HG02885 (cell line): ENCODE measurements around the gene NDUFS2.
"Not testable (repeated sequence)": the region's sequence is repeated elsewhere in the genome, so short reads cannot be mapped to it uniquely, and the experiment has no call there.

ENCODE experiments used
- ATAC-seq: cut with Tn5 transposase; IDR thresholded peaks from one replicate; pipeline ENCODE4 v1.9.1; 2021; ENCODE audit warnings: mild to moderate bottlenecking; ENCODE audit not compliant: unreplicated experiment, poor library complexity

The NDUFS2 gene

DNA sequence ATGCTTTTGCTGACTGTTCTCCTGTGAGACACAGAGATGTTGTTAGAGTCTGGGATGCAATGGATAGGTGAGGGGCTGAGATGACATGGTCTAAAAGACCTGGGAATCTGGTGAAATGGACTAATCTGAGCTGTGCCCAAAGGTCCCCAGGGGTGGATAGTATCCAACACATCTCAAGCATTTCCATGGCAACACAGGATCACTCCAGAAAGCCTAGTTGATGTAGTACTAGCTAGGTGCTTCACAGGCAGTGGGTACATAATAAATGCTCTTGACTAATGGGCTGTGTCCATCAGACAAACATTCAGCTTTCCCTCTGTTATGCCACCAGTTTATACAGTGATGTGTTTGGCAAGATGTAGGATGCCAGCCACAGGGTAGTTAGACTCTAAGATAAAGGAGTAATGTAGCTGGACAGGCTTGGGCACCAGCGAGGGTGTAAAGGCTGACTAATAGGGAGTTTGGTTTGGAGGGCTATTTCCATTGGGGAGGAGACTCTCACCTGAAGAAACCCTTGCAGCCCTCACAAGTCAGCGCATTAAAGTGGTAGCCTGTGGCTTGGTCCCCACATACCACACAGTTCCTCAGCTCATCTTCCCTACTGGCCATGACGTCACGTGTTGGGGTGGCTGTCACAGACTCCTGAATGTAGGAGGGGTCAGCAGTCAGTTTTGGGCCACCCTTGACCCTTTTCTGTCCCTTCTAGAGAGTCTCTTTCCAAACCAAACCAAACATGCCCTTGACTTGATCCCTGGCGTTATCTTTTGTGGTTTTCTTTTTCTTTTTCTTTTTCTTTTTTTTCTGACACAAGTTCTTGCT, 34.0 kb downstream of the NDUFS2 start:
- no peak for ATAC-seq

DNA sequence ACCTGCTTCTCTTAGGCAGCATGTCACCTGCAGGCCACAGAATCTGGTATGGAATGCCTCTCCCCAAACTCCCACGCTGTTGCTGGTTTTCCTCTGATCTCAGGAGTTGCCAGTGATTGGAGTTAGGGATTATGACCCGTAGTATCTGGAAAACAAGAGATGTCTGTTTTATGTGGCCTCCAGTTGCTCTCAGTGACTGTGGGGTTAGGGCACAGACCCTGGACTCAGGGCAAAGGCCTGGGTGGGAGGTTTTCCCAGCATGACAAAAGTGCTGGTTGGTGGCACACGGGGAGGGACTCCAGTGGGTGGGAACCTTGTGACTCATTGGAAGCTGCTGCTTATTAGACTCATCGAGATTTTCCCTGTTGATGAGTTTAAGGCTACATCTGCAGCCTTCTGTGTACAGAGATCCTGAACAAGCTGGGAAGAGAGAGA, 35.9 kb downstream of the NDUFS2 start, which contains the start of gene NR1I3:
NR1I3 (minus strand) TSS at position 165 of the 435 bp plus-strand sequence. CDS start 1,638 bp downstream, outside the sequence.
- no peak for ATAC-seq

DNA sequence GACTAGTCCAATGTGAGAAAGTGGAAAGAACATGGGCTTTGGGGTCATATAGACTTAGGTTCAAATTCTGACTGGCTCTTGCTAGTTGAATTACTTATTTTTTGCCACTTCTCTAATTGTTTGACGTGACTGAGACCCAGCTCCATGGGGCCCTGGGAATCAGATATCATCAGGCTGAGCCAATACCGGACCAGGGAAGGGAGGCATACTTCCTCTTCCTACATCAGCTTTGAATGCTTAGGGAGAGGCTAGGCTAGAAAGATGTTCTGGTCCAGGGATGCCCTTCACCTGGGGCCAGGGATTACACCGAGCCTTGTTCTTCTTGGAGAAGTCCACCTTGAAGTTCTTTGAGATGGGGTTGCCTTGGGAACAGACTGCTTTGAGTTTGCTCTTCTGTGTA, 39.5 kb downstream of the NDUFS2 start:
- ATAC-seq: no peak

DNA sequence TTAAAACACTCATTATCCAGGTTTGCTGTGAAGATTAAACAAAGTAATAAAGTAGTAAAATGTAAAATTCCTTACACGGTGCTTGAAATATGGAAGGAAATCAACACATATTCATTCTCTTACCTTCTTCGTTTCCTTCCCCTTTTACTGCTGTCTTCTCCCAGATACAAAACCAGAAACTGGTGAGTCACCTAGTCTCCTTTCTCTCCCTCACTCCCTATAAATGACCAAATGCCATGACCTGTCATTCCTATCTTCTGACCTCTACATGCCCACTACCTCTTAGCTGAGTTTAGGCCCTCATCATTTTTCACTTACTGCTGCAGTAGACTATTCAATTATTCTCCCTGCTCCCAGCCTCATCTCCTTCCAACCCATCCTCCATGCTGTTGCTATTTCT, 40.1 kb downstream of the NDUFS2 start:
- ATAC-seq: no peak

DNA sequence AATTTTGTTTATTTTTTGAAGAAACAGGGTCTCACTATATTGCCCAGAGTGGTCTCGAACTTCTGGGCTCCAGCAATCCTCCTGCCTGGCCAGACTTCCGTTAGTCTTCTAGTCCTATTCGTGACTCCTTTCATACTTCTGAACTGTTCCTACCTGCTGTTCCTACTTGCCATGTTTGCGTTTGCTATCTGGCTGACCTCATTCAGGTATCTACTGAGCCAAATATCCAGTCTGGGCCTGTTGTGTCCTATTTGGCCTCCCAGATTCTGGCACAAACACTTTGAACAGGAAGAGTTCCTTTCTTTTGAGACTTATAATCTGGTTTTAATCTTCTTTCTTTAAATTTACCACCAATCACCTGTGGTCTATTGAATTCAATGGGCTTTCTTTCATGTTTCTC, 42.7 kb downstream of the NDUFS2 start:
- no peak for ATAC-seq

DNA sequence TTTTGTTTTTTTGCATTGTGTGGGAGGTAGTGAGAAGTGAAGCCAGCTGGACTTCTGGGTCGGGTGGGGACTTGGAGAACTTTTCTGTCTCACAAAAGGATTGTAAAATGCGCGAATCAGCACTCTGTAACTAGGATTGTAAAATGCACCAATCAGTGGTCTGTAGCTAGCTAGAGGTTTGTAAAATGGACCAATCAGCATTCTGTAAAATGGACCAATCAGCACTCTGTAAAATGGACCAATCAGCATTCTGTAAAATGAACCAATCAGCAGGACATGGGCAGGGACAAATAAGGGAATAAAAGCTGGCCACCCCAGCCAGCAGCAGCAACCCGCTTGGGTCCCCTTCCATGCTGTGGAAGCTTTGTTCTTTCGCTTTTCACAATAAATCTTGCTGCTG, 47.9 kb downstream of the NDUFS2 start:
- ATAC-seq: not testable (repeated sequence)

DNA sequence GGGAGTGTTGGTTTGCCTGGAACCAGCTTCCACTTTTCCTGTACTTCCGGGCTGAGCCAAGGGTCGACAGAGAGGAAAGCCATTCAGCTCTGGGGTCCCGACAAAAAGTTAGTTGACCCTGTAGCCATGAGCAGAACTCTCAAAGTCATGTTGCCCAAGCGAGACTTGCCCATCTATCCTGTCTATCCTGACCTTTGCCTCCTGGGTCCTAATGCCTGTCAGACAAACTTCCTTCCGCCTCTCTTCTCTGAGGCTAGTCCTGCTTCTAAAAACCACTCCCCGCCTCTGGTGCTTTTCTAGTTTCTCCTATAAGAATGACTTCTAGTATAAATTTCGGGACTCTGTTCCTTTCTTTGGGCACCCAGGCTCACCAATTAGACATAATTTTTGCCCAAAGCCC, 48.7 kb downstream of the NDUFS2 start:
- no peak for ATAC-seq

DNA sequence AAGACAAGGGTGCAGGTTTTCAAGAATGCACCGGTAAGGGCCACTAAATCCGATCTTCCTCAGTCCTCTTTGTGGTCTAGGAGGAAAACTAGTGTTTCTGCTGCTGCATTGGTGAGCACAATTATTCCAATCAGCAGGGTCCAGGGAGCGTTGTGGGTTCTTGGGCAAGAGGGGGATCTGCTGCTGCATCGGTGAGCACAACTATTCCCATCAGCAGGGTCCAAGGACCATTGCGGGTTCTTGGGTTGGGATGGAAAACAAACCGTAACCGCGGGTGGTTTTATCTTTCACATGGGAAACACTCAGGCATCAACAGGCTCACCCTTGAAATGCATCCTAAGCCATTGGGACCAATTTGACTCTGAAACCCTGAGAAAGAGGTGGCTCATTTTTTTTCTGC, 49.4 kb downstream of the NDUFS2 start:
- ATAC-seq: no peak

DNA sequence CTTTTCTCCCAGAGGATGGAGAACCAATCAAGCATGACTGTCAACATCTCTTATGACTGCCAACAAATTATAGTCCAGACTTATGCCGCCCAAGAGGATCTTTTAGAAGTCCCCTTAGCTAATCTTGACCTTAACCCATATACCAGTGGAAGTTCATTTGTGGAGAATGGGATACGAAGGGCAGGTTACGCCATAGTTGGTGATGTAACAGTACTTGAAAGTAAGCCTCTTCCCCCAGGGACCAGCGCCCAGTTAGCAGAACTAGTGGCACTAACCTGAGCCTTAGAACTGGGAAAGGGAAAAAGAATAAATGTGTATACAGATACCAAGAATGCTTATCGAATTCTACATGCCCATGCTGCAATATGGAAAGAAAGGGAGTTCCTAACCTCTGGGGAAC, 53.1 kb downstream of the NDUFS2 start:
- ATAC-seq: not testable (repeated sequence)

DNA sequence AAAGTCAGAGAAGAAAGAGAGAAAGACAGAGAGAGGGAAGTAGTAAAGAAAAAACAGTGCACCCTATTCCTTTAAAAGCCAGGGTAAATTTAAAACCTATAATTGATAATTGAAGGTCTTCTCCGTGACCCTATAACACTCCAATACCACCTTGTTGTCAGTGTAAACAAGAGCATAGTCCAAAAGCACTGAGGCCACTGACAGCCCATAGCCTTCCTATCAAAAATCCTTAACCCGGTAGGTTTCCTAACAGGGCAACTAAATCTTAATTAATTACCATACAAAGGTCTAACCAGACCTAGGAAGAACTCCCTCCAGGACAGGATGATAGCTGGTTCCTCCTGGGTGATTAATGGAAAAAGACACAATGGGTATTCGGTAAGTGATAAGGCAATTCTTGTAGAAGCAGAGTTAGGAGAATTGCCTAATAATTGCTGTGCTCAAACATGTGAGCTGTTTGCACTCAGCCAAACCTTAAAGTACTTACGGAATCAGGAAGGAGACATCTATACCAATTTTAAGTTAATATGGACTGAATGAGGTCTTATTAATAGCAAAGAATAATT, 53.9 kb downstream of the NDUFS2 start:
- ATAC-seq: not testable (repeated sequence)

DNA sequence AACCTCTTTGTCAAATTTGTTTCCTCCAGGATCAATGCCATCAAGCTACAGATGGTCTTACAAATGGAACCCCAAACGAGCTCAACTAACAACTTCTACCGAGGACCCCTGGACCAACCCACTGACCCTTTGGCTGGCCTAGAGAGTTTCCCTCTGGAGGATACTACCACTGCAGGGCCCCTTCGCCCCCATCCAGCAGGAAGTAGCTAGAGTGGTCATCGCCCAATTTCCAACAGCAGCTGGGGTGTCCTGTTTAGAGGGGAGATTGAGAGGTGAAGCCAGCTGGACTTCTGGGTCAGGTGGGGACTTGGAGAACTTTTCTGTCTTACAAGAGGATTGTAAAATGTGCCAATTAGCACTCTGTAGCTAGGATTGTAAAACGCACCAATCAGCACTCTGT, 54.9 kb downstream of the NDUFS2 start:
- not testable (repeated sequence) for ATAC-seq

DNA sequence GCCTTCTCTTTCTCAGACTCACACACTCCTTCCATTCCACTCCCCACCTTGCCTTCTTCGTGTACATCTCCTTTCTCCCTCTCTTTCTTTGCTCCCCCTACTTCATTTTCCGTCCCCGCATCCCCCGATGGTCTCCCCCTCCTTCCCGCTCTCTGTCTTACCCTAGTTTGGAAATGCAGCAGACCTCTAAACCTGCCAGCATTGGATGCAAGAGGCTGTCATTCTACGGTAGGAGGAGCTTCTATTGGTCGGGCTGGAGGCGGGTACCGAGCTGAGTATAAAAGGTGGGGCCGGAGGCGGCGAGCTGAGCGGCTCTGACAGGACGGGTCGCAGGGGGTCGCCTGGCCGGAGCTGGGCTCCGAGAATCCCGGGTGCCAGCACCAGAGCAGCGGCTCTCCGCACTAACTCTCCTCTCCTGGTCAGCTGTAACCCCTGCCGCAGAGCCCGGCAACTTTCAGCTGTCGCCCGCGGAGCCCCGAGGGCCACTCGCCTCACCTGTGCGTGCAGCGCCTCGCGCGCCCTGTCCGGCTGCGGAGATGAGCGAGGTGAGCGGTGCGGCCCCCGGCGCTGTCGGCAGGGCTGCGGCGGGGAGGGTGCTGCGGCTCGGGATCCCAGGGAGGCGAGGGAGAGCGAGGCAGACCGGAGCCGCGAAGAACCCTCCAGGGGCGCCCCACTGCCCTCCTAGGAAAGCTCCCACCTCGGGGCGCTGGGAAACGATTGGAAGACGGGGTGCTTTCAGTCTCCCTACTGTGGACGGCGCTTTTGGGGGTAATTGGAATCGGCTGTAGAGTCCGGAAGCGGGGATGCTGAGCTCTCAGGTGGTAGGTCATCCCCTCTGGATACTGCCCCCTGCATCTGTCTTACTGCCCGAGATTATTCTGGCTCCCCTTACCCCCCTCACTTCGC, 56.5 kb downstream of the NDUFS2 start, which contains the start of gene PCP4L1:
PCP4L1 (plus strand) TSS at position 307 of the 906 bp plus-strand sequence; CDS start at position 537, 230 bp downstream.
- no peak for ATAC-seq

DNA sequence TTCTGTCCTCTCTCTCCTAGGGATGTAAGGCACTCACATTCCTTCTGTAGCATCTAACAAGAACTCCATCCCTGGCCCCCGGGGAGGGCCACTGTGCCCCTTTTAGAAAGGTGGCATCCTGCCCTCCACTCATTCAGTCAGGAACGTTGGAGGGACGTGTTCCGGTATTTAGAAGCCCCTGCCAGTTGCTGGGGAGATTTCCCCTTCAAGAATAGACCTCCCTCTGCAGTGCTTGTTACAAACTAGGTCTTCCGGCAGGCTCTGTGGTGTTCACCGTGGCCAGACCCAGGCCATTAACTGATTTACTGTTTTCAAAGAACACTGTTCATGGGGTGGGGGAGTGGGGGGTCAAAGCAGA, 57.2 kb downstream of the NDUFS2 start:
- ATAC-seq: no peak

DNA sequence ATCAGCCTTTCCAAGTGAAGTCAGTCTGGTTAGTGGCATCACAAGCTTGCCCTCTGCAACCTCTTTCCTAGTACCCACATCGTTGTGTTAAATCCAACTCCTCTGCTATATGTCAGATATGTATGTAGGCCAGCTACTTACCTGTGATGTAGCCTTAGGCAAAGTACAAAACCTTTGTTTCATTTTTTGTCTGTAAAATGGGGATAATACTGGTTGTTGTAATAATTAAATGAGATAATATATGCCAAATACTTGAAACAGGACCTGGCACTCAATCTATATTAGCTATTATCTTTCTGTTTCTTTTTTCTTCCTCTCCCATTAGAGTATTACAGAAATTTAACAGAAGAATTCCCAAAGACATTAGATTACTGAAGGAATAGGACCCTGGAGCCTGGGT, 57.6 kb downstream of the NDUFS2 start:
- ATAC-seq: no peak

DNA sequence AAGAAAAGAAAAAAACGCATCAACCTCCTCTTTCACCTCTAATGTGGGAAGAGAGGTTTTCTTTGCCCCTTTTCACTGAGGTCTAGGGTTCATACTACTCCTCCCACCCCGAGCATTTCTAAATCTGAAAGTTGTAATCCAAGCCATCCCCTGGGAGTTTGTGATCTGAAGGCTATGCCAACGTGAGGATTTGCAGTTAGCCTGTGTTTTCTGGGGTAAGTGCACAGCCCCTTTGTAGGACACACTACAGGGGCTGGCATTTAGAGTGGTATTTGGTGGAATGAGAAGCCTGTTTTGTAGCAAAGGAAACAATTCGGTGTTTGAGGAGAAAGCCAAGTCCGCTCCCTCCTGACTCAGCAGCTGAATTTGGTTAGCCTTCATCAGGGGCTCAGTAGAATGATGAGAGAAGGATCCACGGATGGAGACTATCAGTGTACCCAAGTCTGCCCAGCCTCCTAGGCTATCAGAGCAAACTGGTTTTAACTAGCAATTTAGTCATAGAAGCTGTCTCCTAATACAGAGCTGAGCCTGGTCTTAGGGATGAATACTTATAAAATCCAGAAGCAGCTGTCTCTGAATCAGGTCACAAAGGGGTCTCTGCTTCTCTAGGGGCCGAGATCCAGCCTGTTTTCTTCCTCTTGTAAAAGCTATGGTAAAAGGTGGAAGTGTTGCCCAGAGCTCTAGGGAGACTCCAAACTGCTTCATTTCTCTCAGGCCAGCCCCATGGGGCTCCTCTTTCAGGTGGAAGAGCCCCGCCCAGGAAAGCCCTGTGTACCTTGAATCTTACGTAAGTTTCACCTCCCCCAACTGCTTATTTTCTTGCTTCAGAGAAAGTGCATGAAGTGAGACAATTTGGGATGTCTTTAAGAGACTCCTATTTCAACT, 58.5 kb downstream of the NDUFS2 start:
- no peak for ATAC-seq

DNA sequence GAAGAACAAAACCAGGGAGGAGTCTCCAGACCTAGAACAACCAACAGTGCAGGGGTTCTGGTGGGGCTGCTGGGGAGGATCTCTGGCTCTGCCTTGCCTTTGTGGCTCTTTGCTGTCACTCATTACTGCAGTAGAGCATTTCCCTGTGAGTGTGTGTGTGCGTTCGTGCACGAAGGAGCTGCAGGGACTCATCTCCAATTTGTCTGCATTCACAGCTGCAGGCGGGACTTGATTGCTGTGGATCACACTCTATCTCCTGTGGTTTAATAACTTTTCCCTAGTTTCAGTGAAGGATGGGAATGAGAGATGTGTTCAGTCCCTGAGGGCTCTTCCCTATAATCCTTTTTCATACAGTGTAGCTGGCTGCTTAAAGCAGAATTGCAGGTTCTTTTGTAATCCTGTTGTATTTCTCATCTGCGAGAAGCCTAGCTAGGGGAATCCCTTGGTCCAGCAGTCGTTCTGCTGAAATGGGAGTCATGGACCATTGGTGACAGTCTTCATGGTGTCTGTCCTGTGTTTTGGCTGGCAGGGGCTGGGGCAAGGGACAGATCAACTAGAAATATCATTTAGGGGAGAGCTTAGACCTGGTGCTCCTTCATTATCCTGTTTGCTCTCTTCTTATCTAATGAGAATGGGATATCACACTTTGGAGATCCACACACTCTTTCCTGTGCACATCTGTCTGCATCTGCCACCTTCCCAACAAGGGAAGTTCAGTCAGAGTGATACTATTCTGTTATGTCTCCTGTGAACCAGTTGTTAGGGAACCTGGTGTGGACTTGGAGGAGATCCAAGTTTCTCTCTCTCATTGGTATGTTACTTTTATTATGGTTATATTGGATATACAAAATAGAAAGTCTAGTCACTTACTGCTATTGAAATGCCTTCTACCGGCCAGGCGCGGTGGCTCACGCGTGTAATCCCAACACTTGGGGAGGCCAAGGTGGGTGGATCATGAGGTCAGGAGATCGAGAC, 59.4 kb downstream of the NDUFS2 start:
- ATAC-seq: no peak
